Stimulated activated naive CD8-positive, alpha-beta T cell treated with anti-CD3 and anti-CD28 coated beads, Interleukin-15, amount 100 ng/mL, for 72 hours (primary cell): Measurements from ENCODE around the gene MED25.

Source experiments
- ATAC-seq: fragments of 150-1000 bp; cut with Tn5 transposase; 2 replicates; pipeline ENCODE4 v1.10.0; 2021; ENCODE audit warnings: mild to moderate bottlenecking, moderate library complexity
- DNase-seq, 2 donors: peaks; one replicate each; pipeline ENCODE4 v3.0.0; 2021 to 2022
- H3K27ac Mint-ChIP-seq, 2 donors: one replicate each; pipeline ENCODE4 v1.8.0; 2022; ENCODE audit warnings: mild to moderate bottlenecking in 2 of 2, mixed read lengths in 2 of 2, moderate library complexity in 2 of 2
- H3K27me3 Mint-ChIP-seq: one replicate; pipeline ENCODE4 v1.8.0; 2022; ENCODE audit warnings: mixed read lengths
- H3K4me1 Mint-ChIP-seq: one replicate; pipeline ENCODE4 v1.8.0; 2022; ENCODE audit warnings: mild to moderate bottlenecking, mixed read lengths
- H3K4me3 Mint-ChIP-seq, 2 donors: one replicate each; pipeline ENCODE4 v1.8.0; 2022; ENCODE audit warnings: mild to moderate bottlenecking in 2 of 2, mixed read lengths in 2 of 2, moderate library complexity in 1 of 2
- H3K9me3 Mint-ChIP-seq, 2 donors: one replicate each; pipeline ENCODE4 v1.8.0; 2022; ENCODE audit warnings: mixed read lengths in 2 of 2

The MED25 gene

DNA sequence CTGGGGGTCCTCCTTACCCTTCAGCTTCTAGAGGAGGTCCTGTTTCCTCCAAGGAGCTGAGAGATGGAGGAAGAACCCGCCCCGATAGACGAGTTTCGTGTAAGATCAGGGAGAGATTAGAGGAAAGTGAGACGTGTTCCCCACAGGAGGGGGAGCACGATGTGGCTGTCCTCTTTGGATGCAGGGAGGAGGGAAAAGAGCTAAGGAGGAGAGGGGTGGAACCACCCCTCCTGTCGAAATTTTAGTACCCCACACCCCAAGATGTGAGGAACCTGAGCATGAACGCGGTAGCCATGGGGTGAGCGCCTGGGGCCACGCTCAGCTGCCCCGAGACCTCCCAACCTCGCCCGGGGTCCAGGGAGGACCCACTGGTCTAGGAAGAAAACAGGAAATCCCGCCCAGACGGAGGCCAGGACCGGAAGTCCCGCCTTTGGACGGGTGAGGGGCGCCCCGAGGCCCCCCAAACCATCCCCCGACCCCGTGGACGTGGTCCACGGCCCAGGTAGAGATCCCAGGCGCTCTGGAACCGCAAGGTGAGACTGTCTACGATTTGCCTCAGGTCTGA lies 57.9 kb downstream of the MED25 start:
- H3K4me3 Mint-ChIP-seq = no peak overlapping the region
- ATAC-seq (no peak), DNase-seq (peak in 1 of 2 donors; percentile 57)
- H3K27ac Mint-ChIP-seq = no peak overlapping the region
- H3K4me1 Mint-ChIP-seq = peaks cover 50% of the 10 kb centered on the region
- H3K9me3 Mint-ChIP-seq = no peaks in the 10 kb centered on the region
- H3K27me3 Mint-ChIP-seq = no peaks in the 10 kb centered on the region

GRCh38 chr19:49876422-49877019 lies 58.4 kb downstream of the MED25 start:
- DNase-seq (peak; percentile 98 to 99), ATAC-seq (peak; percentile 64)
- no peak overlapping the region for H3K27ac Mint-ChIP-seq
- peaks cover 50% of the 10 kb centered on the region for H3K4me1 Mint-ChIP-seq
- H3K27me3 Mint-ChIP-seq = no peaks in the 10 kb centered on the region
- no peak overlapping the region for H3K4me3 Mint-ChIP-seq
- no peaks in the 10 kb centered on the region for H3K9me3 Mint-ChIP-seq

DNA sequence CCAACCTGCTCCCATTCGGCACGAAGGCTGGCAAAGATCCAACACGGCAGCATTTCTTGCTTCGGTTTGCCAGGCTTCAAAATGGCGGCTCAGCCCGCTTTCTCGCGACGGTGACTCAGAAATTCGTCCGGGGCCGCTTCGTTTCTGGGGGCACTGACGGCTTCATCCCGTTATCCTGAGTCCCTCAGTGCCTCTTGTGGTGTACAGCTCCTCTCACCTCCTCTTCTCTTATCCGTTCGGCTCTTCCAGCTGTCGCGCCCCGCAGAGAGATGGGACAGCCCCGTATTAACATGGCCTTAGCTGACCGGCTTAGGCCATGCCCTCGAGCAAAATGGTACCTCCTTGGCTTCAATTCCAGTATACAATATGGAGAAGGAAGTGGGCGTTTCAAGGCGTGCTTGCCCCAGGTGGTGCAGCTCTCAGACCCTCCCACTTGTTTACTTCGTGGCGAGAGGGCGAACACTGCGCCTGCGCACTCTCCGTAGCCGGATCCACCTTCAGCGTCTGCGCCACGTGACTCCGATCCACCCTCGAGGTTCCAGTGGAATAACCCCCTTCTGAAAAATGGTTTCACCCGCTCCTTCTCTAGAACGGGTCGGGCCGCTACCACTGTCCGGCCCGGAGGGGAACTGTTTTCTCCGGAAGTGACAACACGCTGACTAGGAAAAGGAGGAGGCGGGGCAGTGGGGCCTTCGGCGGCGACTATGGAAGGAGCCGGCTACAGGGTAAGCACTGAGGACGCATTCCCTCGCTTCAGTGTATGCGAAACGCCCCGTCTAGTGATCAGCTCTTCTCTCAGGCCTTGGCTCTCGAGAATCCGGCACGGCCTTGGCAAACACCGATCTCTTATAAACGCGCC lies 59.2 kb downstream of the MED25 start, which contains the start of the genes AKT1S1 and TBC1D17:
Gene AKT1S1 (minus strand): TSS at position 336 of the 859 bp plus-strand sequence. CDS start 4,060 bp downstream, outside the sequence.
Gene TBC1D17 (plus strand): TSS at position 683 of the 859 bp plus-strand sequence. CDS start 22 bp downstream, at position 705.
- H3K27ac Mint-ChIP-seq = no peak within 1 kb of the TSS
- H3K9me3 Mint-ChIP-seq = no peaks in the 10 kb centered on the region
- no peak within 1 kb of the TSS for H3K4me3 Mint-ChIP-seq
- peaks cover 43% of the 10 kb centered on the region for H3K4me1 Mint-ChIP-seq
- H3K27me3 Mint-ChIP-seq = no peaks in the 10 kb centered on the region
- DNase-seq (peak; percentile 99 to 100), ATAC-seq (peak; percentile 81)

- ATAC-seq (peak; percentile 86), DNase-seq (peak; percentile 99)
- no peaks in the 10 kb centered on the region for H3K9me3 Mint-ChIP-seq
- H3K4me3 Mint-ChIP-seq = no peak overlapping the region
- H3K4me1 Mint-ChIP-seq = peaks cover 39% of the 10 kb centered on the region
- no peak overlapping the region for H3K27ac Mint-ChIP-seq
- H3K27me3 Mint-ChIP-seq = no peaks in the 10 kb centered on the region
These were observed 60.0 kb downstream of the MED25 start for GRCh38 chr19:49877879-49878743.

DNA sequence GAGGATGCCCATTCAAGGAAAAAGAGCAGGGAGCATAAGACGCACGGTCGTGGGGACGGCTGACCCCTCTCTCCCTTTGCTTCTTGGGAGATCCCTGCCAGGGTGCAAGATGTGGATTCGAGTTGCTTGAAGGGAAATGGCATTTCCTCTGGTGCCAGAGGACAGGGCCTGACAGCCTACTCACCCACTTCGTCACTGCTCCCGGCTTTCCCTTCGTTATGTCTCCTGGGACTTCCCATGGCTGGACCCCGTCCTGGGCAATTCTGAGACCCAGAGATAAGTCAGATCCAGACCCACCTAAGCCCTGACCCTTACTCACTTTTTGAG lies 60.6 kb downstream of the MED25 start:
- no peaks in the 10 kb centered on the region for H3K9me3 Mint-ChIP-seq
- H3K4me3 Mint-ChIP-seq = no peak overlapping the region
- peaks cover 39% of the 10 kb centered on the region for H3K4me1 Mint-ChIP-seq
- no peaks in the 10 kb centered on the region for H3K27me3 Mint-ChIP-seq
- ATAC-seq (no peak), DNase-seq (no peak)
- H3K27ac Mint-ChIP-seq = no peak overlapping the region

GRCh38 chr19:49879243-49879963 lies 61.3 kb downstream of the MED25 start:
- no peaks in the 10 kb centered on the region for H3K9me3 Mint-ChIP-seq
- no peak for ATAC-seq
- H3K4me3 Mint-ChIP-seq = peak overlapping the region in 1 of 2 donors; percentile 27

GRCh38 chr19:49880162-49880869 lies 62.2 kb downstream of the MED25 start:
- Mint-ChIP-seq H3K4me1 (peaks cover 24% of the 10 kb centered on the region), H3K4me3 (no peak overlapping the region), H3K27me3 (no peaks in the 10 kb centered on the region), H3K9me3 (no peaks in the 10 kb centered on the region), H3K27ac (no peak overlapping the region)
- DNase-seq (no peak), ATAC-seq (no peak)

More at GRCh38 chr19:49879243-49879963, 61.3 kb downstream of the MED25 start:
- Mint-ChIP-seq H3K27me3 (no peaks in the 10 kb centered on the region), H3K4me1 (peaks cover 33% of the 10 kb centered on the region), H3K27ac (no peak overlapping the region)
- no peak for DNase-seq

GRCh38 chr19:49881186-49881585 lies 63.1 kb downstream of the MED25 start:
- Mint-ChIP-seq H3K4me3 (peak overlapping the region in 1 of 2 donors; percentile 22), H3K27me3 (no peaks in the 10 kb centered on the region), H3K9me3 (no peaks in the 10 kb centered on the region), H3K27ac (no peak overlapping the region), H3K4me1 (peaks cover 17% of the 10 kb centered on the region)
- ATAC-seq = no peak
- no peak for DNase-seq

DNA sequence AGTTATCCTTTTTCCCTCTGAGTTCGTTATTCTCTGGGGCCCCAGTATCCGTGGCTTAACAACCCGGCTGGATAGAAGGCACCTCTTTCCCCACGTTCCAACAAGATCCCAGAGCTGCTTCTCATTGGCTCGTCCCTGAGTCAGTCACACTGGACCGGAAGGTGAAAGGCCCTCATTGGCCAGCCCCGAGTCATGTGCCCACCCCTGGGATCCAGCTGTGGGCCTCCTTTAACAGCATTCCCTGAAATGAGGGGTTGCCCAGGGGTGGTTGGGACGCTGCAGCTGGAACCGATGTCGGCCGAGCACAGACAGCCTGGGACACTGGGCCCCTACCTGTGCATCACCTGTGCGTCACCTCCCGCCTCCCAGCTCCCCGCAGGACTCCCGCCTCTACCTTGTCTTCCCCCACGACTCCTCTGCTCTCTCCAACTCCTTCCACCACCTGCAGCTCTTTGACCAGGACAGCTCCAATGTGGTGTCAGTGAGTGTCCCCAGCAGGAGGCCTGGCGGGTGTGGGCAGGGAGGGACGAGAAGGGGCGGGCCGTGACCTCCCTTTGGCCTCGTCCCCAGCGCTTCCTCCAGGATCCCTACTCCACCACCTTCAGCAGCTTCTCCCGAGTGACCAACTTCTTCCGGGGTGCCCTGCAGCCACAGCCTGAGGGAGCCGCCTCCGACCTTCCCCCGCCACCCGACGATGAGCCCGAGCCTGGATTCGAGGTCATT lies 63.7 kb downstream of the MED25 start:
- Mint-ChIP-seq H3K4me1 (peaks cover 17% of the 10 kb centered on the region), H3K4me3 (no peak overlapping the region), H3K9me3 (no peaks in the 10 kb centered on the region), H3K27ac (no peak overlapping the region), H3K27me3 (no peaks in the 10 kb centered on the region)
- DNase-seq (no peak), ATAC-seq (no peak)

DNA sequence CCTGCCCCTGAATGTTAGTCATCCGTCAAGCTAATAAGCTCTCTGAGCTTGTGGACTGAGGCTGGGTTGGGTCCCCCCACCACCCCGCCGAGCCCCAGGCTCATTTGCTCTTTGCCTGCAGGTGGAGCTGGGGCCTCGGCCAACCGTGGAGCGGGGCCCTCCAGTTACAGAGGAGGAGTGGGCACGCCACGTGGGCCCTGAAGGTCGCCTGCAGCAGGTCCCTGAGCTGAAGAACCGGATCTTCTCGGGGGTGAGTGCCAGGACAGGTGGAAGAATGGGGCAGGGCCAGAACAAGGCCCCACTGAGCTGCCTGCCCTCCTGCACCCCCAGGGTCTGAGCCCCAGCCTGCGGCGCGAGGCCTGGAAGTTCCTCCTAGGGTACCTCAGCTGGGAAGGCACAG lies 64.6 kb downstream of the MED25 start:
- DNase-seq = no peak
- Mint-ChIP-seq H3K4me1 (peaks cover 17% of the 10 kb centered on the region), H3K4me3 (no peak overlapping the region), H3K9me3 (no peaks in the 10 kb centered on the region), H3K27ac (no peak overlapping the region), H3K27me3 (no peaks in the 10 kb centered on the region)
- no peak for ATAC-seq

GRCh38 chr19:49883094-49883493 lies 65.0 kb downstream of the MED25 start:
- Mint-ChIP-seq H3K4me1 (peaks cover 14% of the 10 kb centered on the region), H3K27me3 (no peaks in the 10 kb centered on the region), H3K4me3 (no peak overlapping the region), H3K27ac (no peak overlapping the region), H3K9me3 (no peaks in the 10 kb centered on the region)
- DNase-seq (no peak), ATAC-seq (no peak)

DNA sequence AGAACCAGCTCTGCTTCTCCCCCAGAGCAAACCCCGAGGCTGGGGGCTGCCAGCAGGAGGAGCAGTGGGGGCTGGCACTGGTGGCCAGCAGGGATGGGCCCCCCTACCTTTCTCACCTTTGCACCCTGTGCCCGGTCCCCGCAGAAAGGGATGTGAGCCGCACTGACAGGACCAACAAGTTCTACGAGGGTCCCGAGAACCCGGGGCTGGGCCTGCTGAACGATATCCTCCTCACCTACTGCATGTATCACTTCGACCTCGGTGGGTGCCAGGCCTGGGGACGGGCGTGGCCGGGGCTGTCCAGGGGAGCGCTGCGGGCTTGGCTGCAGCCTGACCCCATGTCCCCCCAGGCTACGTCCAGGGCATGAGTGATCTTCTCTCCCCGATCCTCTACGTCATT lies 66.0 kb downstream of the MED25 start:
- no peak for DNase-seq
- H3K9me3 Mint-ChIP-seq = no peaks in the 10 kb centered on the region
- H3K27ac Mint-ChIP-seq = no peak overlapping the region
- no peaks in the 10 kb centered on the region for H3K27me3 Mint-ChIP-seq
- no peak for ATAC-seq
- H3K4me3 Mint-ChIP-seq = no peak overlapping the region
- peaks cover 11% of the 10 kb centered on the region for H3K4me1 Mint-ChIP-seq

GRCh38 chr19:49884760-49885159 lies 66.7 kb downstream of the MED25 start:
- ATAC-seq = no peak
- Mint-ChIP-seq H3K9me3 (no peaks in the 10 kb centered on the region), H3K4me3 (no peak overlapping the region), H3K4me1 (peaks cover 14% of the 10 kb centered on the region), H3K27me3 (no peaks in the 10 kb centered on the region), H3K27ac (no peak overlapping the region)
- DNase-seq = no peak
